PC-3 (cell line): ENCODE measurements around the gene LIPA.

ENCODE experiments used
- EZH2 ChIP-seq: fragments of 300-600 bp; sonication (generic); IDR thresholded peaks from one replicate; pipeline ENCODE4 v1.6.1; 2017; ENCODE audit warnings: antibody characterized with exemption, mild to moderate bottlenecking, low read length; ENCODE audit not compliant: unreplicated experiment
- TF ChIP-seq, protein P1 (sequence below): fragments of 300-600 bp; sonication (generic); conservative IDR thresholded peaks from 2 replicates; pipeline ENCODE4 v1.5.1; 2017; ENCODE audit warnings: antibody characterized with exemption, low read depth, mild to moderate bottlenecking, low read length

GRCh38 chr10:89283025-89283935 lies 31.7 kb upstream of the LIPA start:
- TF ChIP-seq, protein P1, sequence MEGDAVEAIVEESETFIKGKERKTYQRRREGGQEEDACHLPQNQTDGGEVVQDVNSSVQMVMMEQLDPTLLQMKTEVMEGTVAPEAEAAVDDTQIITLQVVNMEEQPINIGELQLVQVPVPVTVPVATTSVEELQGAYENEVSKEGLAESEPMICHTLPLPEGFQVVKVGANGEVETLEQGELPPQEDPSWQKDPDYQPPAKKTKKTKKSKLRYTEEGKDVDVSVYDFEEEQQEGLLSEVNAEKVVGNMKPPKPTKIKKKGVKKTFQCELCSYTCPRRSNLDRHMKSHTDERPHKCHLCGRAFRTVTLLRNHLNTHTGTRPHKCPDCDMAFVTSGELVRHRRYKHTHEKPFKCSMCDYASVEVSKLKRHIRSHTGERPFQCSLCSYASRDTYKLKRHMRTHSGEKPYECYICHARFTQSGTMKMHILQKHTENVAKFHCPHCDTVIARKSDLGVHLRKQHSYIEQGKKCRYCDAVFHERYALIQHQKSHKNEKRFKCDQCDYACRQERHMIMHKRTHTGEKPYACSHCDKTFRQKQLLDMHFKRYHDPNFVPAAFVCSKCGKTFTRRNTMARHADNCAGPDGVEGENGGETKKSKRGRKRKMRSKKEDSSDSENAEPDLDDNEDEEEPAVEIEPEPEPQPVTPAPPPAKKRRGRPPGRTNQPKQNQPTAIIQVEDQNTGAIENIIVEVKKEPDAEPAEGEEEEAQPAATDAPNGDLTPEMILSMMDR, result no peak
- no peak for TF ChIP-seq EZH2
